IMR-90 (cell line): ENCODE data around the gene CCDC97. TPM values are rescaled to one million over a fixed set of nuclear protein-coding genes. Genes with fewer than 3 reads are reported as not detected.

Experiments
- ATAC-seq: fragments of 200-7000 bp; cut with Tn5 transposase; 2 replicates; pipeline ENCODE4 v1.9.1; 2020; ENCODE audit warnings: low read depth, mild to moderate bottlenecking, moderate library complexity
- BruUV-seq: library from RNA; stranded (reverse); fragments of 400-500 nt; replicated peaks from 2 replicates; lab custom pipeline; 2021; lab: Mats Ljungman, UMichigan
- CTCF ChIA-PET: fragments of 300-600 bp; formaldehyde crosslinking; extraction: SDS; loops from one replicate; lab custom pipeline; 2021; ENCODE audit warnings: antibody characterized with exemption; lab: Yijun Ruan, JAX
- POLR2A ChIA-PET: fragments of 300-600 bp; sonication (Branson Sonifier 250); formaldehyde crosslinking; loops from one replicate; lab custom pipeline; 2022; ENCODE audit warnings: antibody characterized with exemption; ENCODE audit not compliant: unreplicated experiment; lab: Charles Lee
- DNase-seq: peaks from one replicate; pipeline ENCODE4 v3.0.0; 2013
- H2AFZ ChIP-seq: replicated peaks from 2 replicates; pipeline ENCODE3; 2013; ENCODE audit warnings: low read length, mild to moderate bottlenecking; ENCODE audit not compliant: poor library complexity
- H2AK5ac ChIP-seq: 2 replicates; pipeline ENCODE4 v1.6.1; 2013; ENCODE audit warnings: low read depth, low read length, inconsistent platforms
- H2AK9ac ChIP-seq: replicated peaks from 2 replicates; pipeline ENCODE3; 2013; ENCODE audit warnings: mild to moderate bottlenecking, low read depth, low read length, moderate library complexity; ENCODE audit not compliant: poor library complexity
- H2BK120ac ChIP-seq: 2 replicates; pipeline ENCODE4 v1.6.1; 2013; ENCODE audit warnings: low read depth, low read length, inconsistent platforms
- H2BK15ac ChIP-seq: 3 replicates; pipeline ENCODE4 v1.6.1; 2013; ENCODE audit warnings: low read depth, low read length, inconsistent platforms
- H2BK20ac ChIP-seq: 2 replicates; pipeline ENCODE4 v1.6.1; 2013; ENCODE audit warnings: low read depth, mild to moderate bottlenecking, inconsistent platforms, low read length, moderate library complexity
- H2BK5ac ChIP-seq: 2 replicates; pipeline ENCODE4 v1.6.1; 2013; ENCODE audit warnings: mild to moderate bottlenecking, low read depth, low read length, inconsistent platforms; ENCODE audit not compliant: poor library complexity, severe bottlenecking
- H3K14ac ChIP-seq: replicated peaks from 2 replicates; pipeline ENCODE4 v1.6.1; 2013; ENCODE audit warnings: low read depth, low read length, inconsistent platforms
- H3K18ac ChIP-seq: 2 replicates; pipeline ENCODE4 v1.6.1; 2013; ENCODE audit warnings: low read depth, low read length, control low read depth
- H3K23ac ChIP-seq: 2 replicates; pipeline ENCODE4 v1.6.1; 2013; ENCODE audit warnings: low read depth, low read length, inconsistent platforms
- H3K27ac ChIP-seq: 2 replicates; pipeline ENCODE4 v1.5.1; 2013; ENCODE audit warnings: mild to moderate bottlenecking, control low read depth, low read length; ENCODE audit not compliant: insufficient read depth
- H3K27me3 ChIP-seq: 2 replicates; pipeline ENCODE4 v1.6.1; 2013; ENCODE audit warnings: low read length; ENCODE audit not compliant: control insufficient read depth, insufficient read depth
- H3K36me3 ChIP-seq: 2 replicates; pipeline ENCODE4 v1.6.1; 2013; ENCODE audit warnings: low read length, mixed read lengths; ENCODE audit not compliant: control insufficient read depth, insufficient read depth
- H3K4ac ChIP-seq: 2 replicates; pipeline ENCODE4 v1.6.1; 2013; ENCODE audit warnings: low read depth, low read length, inconsistent platforms
- H3K4me1 ChIP-seq: 2 replicates; pipeline ENCODE4 v1.6.1; 2013; ENCODE audit warnings: low read length, mixed read lengths; ENCODE audit not compliant: control insufficient read depth, insufficient read depth
- H3K4me2 ChIP-seq: 2 replicates; pipeline ENCODE4 v1.6.1; 2013; ENCODE audit warnings: low read depth, mild to moderate bottlenecking, control low read depth, low read length, moderate library complexity
- H3K4me3 ChIP-seq: 2 replicates; pipeline ENCODE4 v1.5.1; 2013; ENCODE audit warnings: low read depth, mild to moderate bottlenecking, control low read depth, low read length, moderate library complexity; ENCODE audit not compliant: insufficient read depth
- H3K56ac ChIP-seq: 2 replicates; pipeline ENCODE4 v1.6.1; 2013; ENCODE audit warnings: low read length, inconsistent platforms; ENCODE audit not compliant: insufficient read depth; ENCODE audit errors: extremely low read depth
- H3K79me1 ChIP-seq, 2 experiments: 2 replicates each; pipeline ENCODE4 v1.6.1; 2013; ENCODE audit warnings: low read length in 2 of 2, inconsistent platforms in 1 of 2, low read depth in 1 of 2
- H3K9ac ChIP-seq: 2 replicates; pipeline ENCODE4 v1.6.1; 2013; ENCODE audit warnings: low read depth, low read length, control low read depth
- H3K9me1 ChIP-seq: 2 replicates; pipeline ENCODE4 v1.6.1; 2013; ENCODE audit warnings: low read length, inconsistent platforms; ENCODE audit not compliant: insufficient read depth
- H3K9me3 ChIP-seq: 2 replicates; pipeline ENCODE4 v1.6.1; 2013; ENCODE audit warnings: low read length; ENCODE audit not compliant: control insufficient read depth, insufficient read depth
- H4K20me1 ChIP-seq: 2 replicates; pipeline ENCODE4 v1.6.1; 2013; ENCODE audit warnings: low read length, inconsistent platforms; ENCODE audit not compliant: insufficient read depth
- H4K5ac ChIP-seq: 2 replicates; pipeline ENCODE4 v1.6.1; 2013; ENCODE audit warnings: mild to moderate bottlenecking, low read depth, low read length, control low read depth
- H4K8ac ChIP-seq, 2 experiments: 2 replicates each; pipeline ENCODE4 v1.6.1; 2013; ENCODE audit warnings: low read depth in 2 of 2, low read length in 2 of 2, control low read depth in 1 of 2, inconsistent platforms in 1 of 2
- H4K91ac ChIP-seq: 2 replicates; pipeline ENCODE4 v1.6.1; 2013; ENCODE audit warnings: low read depth, low read length, inconsistent platforms; ENCODE audit not compliant: insufficient read depth
- BHLHE40 ChIP-seq: fragments of 150-350 bp; IDR thresholded peaks from 2 replicates; pipeline ENCODE4 v1.6.1; 2016; ENCODE audit warnings: mild to moderate bottlenecking, low read depth, low read length
- CEBPB ChIP-seq: IDR thresholded peaks from 2 replicates; pipeline ENCODE4 v1.6.1; 2012; ENCODE audit warnings: low read depth, low read length, improper control_type of control experiment
- CHD1 ChIP-seq: IDR thresholded peaks from 2 replicates; pipeline ENCODE4 v1.6.1; 2012; ENCODE audit warnings: low read depth, low read length, improper control_type of control experiment
- CTCF ChIP-seq: conservative IDR thresholded peaks from 2 replicates; pipeline ENCODE4 v1.5.1; 2012; ENCODE audit warnings: mild to moderate bottlenecking, low read depth, low read length, improper control_type of control experiment
- ELK1 ChIP-seq: fragments of 150-350 bp; IDR thresholded peaks from 2 replicates; pipeline ENCODE4 v1.6.1; 2016; ENCODE audit warnings: low read depth, mild to moderate bottlenecking, low read length, moderate library complexity, borderline replicate concordance
- FOS ChIP-seq: fragments of 150-350 bp; IDR thresholded peaks from 2 replicates; pipeline ENCODE4 v1.6.1; 2016; ENCODE audit warnings: low read depth, low read length
- MAZ ChIP-seq: IDR thresholded peaks from 2 replicates; pipeline ENCODE4 v1.6.1; 2012; ENCODE audit warnings: low read depth, mild to moderate bottlenecking, low read length, improper control_type of control experiment, moderate library complexity, borderline replicate concordance
- NFE2L2 ChIP-seq: fragments of 150-350 bp; IDR thresholded peaks from 2 replicates; pipeline ENCODE4 v1.6.1; 2016; ENCODE audit warnings: low read depth, mild to moderate bottlenecking, low read length
- POLR2A ChIP-seq: IDR thresholded peaks from 2 replicates; pipeline ENCODE4 v1.6.1; 2012; ENCODE audit warnings: mild to moderate bottlenecking, low read depth, low read length
- RAD21 ChIP-seq: IDR thresholded peaks from 2 replicates; pipeline ENCODE4 v1.6.1; 2012; ENCODE audit warnings: low read length, improper control_type of control experiment
- RFX5 ChIP-seq: IDR thresholded peaks from 2 replicates; pipeline ENCODE4 v1.8.0; 2012; ENCODE audit warnings: low read depth, mild to moderate bottlenecking, low read length, moderate library complexity
- SMC3 ChIP-seq: fragments of 150-350 bp; IDR thresholded peaks from 2 replicates; pipeline ENCODE4 v1.6.1; 2016; ENCODE audit warnings: low read depth, mild to moderate bottlenecking, antibody characterized with exemption, low read length, moderate library complexity
- USF2 ChIP-seq: fragments of 150-350 bp; IDR thresholded peaks from 2 replicates; pipeline ENCODE4 v1.6.1; 2017; ENCODE audit warnings: mild to moderate bottlenecking, antibody characterized with exemption, low read length, low read depth
- WGBS, 2 experiments: methylation state at CpG; one replicate each; pipeline versions ENCODE4 v1.1.5 to v1.1.7; 2013; ENCODE audit warnings: missing lambda C conversion rate in 2 of 2; ENCODE audit not compliant: insufficient read length in 1 of 2; ENCODE audit errors: extremely low coverage in 2 of 2; 5-methylcytosine and 5-hydroxymethylcytosine counted together
- dilution Hi-C: fragments of 300-500 bp; cut with HindIII; formaldehyde crosslinking; loops from one replicate; pipeline ENCODE4 v1.14.3; 2018; ENCODE audit warnings: low sequenced_read_pairs; ENCODE audit not compliant: unreplicated experiment
- in situ Hi-C: fragments of 300-500 bp; cut with MboI; formaldehyde crosslinking; loops from 3 replicates; pipeline ENCODE4 v1.14.3; 2019; ENCODE audit warnings: low sequenced_read_pairs, inconsistent platforms, mixed read lengths
- intact Hi-C: fragments of 100-400 bp; cut with micrococcal nuclease; formaldehyde crosslinking; loops from 2 replicates; pipeline ENCODE4 v1.10.0; 2022
- polyA plus RNA-seq, 3 experiments: library from polyadenylated mRNA; depleted of rRNA; stranded (reverse); fragments of >200 nt; gene quantifications; 2 replicates each; pipeline ENCODE4 v1.2.3, GENCODE V29; 2012; ENCODE audit warnings: low replicate concordance in 1 of 3
- total RNA-seq: library from RNA; depleted of rRNA; stranded (reverse); fragments of >200 nt; gene quantifications from 2 replicates; pipeline ENCODE4 v1.2.3, GENCODE V29; 2012

The CCDC97 gene
- total and polyA plus RNA-seq, 2 of the 4 experiments (the other 2 are of a cell fraction): 4.1 to 11.0 TPM

- Histone ChIP-seq H3K4ac (peak overlapping the region; percentile 95), H2BK20ac (no peak overlapping the region), H2BK5ac (peak overlapping the region; percentile 48), H3K56ac (peak overlapping the region; percentile 72), H3K23ac (peak overlapping the region; percentile 94; the same call in 1 of the 2 replicates), H3K4me2 (peak overlapping the region; percentile 98), H4K8ac (peak overlapping the region; percentile 39 to 72; a peak in 2 of 4 replicates), H2AK9ac (peak overlapping the region; percentile 98), H2BK15ac (0 out of 3 replicates have a peak overlapping the region, but pooled peaks have one; percentile 60), H2BK120ac (peak overlapping the region; percentile 63), H3K14ac (peak overlapping the region; percentile 87), H4K91ac (peak overlapping the region; percentile 71), H3K36me3 (peaks cover 4% of the 10 kb centered on the region), H3K18ac (no peak overlapping the region; the same call in 1 of the 2 replicates), H2AK5ac (peak overlapping the region; percentile 86), H3K9me3 (no peaks in the 10 kb centered on the region), H3K79me1 (peaks cover 19 to 54% of the 10 kb centered on the region in 2 experiments; a peak in 3 of 4 replicates), H3K9ac (peak overlapping the region; percentile 90), H3K4me3 (peak overlapping the region; percentile 76), H4K5ac (no peak overlapping the region), H2AFZ (peak overlapping the region; percentile 91), H4K20me1 (peaks cover 49% of the 10 kb centered on the region), H3K27ac (peak overlapping the region; percentile 47), H3K4me1 (no peaks in the 10 kb centered on the region), H3K9me1 (no peaks in the 10 kb centered on the region), H3K27me3 (no peaks in the 10 kb centered on the region)
- ChIA-PET CTCF (interaction anchor here (0.8 to 1.0 kb wide), 4 partner anchors 12 to 41 kb away, joined by 3 to 4 read pairs (median 3); no protein-coding TSS in a partner anchor), POLR2A (interaction anchor here (0.7 to 1.3 kb wide), 3 partner anchors 11 to 159 kb away, joined by 3 to 5 read pairs (median 3); partner anchors contain the start of gene B9D2)
- DNase-seq (peak; percentile 44), ATAC-seq (peak; percentile 21)
- dilution Hi-C loops (no loop called here), intact Hi-C loops (loop anchor here (1.0 to 5.0 kb wide), 5 partner anchors 30 to 149 kb away; partner anchors contain the start of genes BCKDHA, CCDC97, EXOSC5 and HNRNPUL1), in situ Hi-C loops (no loop called here)
- WGBS, 2 experiments: 0% methylated on average over 32 of the region's 71 CpGs; no CpG with 5 or more reads in 1 of the 2 experiments
- BruUV-seq: no TSS peak
- TF ChIP-seq USF2 (no peak), POLR2A (peak; percentile 42), RAD21 (peak; percentile 31; the same call in 1 of the 2 replicates), CEBPB (no peak), NFE2L2 (no peak), CTCF (peak; percentile 55), MAZ (peak; percentile 67; the same call in 1 of the 2 replicates), CHD1 (no peak), RFX5 (no peak), ELK1 (no peak), FOS (no peak), BHLHE40 (no peak), SMC3 (0 out of 2 replicates have a peak, but pooled peaks have one; percentile 2)
Observed at GRCh38 chr19:41352609-41353465, 42.9 kb downstream of the CCDC97 start.
